NCI-H2171 (cell line): ENCODE measurements around the gene SRBD1.
A peak's percentile ranks its signal among the peaks of the same experiment; 100 is the strongest.

Experiments used
- DNase-seq: peaks from one replicate; lab custom pipeline; 2025; lab: John Stamatoyannopoulos, UW

Gene SRBD1

GRCh38 chr2:45636008-45636407, 24.9 kb upstream of the SRBD1 start:
- no peak for DNase-seq

- no peak for DNase-seq
Observed at GRCh38 chr2:45634223-45634622, 23.2 kb upstream of the SRBD1 start.

GRCh38 chr2:45631955-45632354, 20.9 kb upstream of the SRBD1 start:
- DNase-seq = no peak

GRCh38 chr2:45631319-45631718, 20.3 kb upstream of the SRBD1 start:
- DNase-seq = no peak

GRCh38 chr2:45629971-45630370, 18.9 kb upstream of the SRBD1 start:
- DNase-seq = no peak

- DNase-seq = no peak
Observed at GRCh38 chr2:45627911-45628310, 16.8 kb upstream of the SRBD1 start.

GRCh38 chr2:45626387-45627221, 15.5 kb upstream of the SRBD1 start:
- DNase-seq = no peak

GRCh38 chr2:45625824-45626223, 14.8 kb upstream of the SRBD1 start:
- DNase-seq = no peak

GRCh38 chr2:45623098-45623497, 12.0 kb upstream of the SRBD1 start:
- no peak for DNase-seq

- DNase-seq = no peak
Observed at GRCh38 chr2:45622336-45623075, 11.4 kb upstream of the SRBD1 start.

- no peak for DNase-seq
Observed at GRCh38 chr2:45617496-45617895, 6.4 kb upstream of the SRBD1 start.

GRCh38 chr2:45616658-45617411, 5.8 kb upstream of the SRBD1 start:
- no peak for DNase-seq

- no peak for DNase-seq
Observed at GRCh38 chr2:45614871-45615415, 3.9 kb upstream of the SRBD1 start.

- DNase-seq = no peak
Observed at GRCh38 chr2:45614330-45614729, 3.3 kb upstream of the SRBD1 start.

- DNase-seq = no peak
Observed at GRCh38 chr2:45612731-45613130, 1.7 kb upstream of the SRBD1 start.

- DNase-seq = no peak
Observed at GRCh38 chr2:45612285-45612684, 1.2 kb upstream of the SRBD1 start.

GRCh38 chr2:45610281-45611019, 617 bp downstream of the SRBD1 start:
- DNase-seq = peak; percentile 61

GRCh38 chr2:45607701-45608100, 3.4 kb downstream of the SRBD1 start:
- DNase-seq = no peak

- no peak for DNase-seq
Observed at GRCh38 chr2:45606796-45607195, 4.3 kb downstream of the SRBD1 start.

GRCh38 chr2:45605116-45605515, 6.0 kb downstream of the SRBD1 start:
- no peak for DNase-seq

GRCh38 chr2:45602624-45603023, 8.4 kb downstream of the SRBD1 start:
- no peak for DNase-seq

GRCh38 chr2:45598545-45598944, 12.5 kb downstream of the SRBD1 start:
- DNase-seq = no peak
